GM12875 (cell line): ENCODE measurements around the gene SPTLC2.
A peak's percentile ranks its signal among the peaks of the same experiment; 100 is the strongest.
"Not testable (repeated sequence)": the region's sequence is repeated elsewhere in the genome, so short reads cannot be mapped to it uniquely, and the experiment has no call there.

Source experiments
- H3K4me3 ChIP-seq: one replicate; pipeline ENCODE4 v1.5.1; 2011; ENCODE audit warnings: low read depth, low read length, control low read depth
- CTCF ChIP-seq: IDR thresholded peaks from 2 replicates; pipeline ENCODE4 v1.5.1; 2011; ENCODE audit warnings: low read depth, mild to moderate bottlenecking, control low read depth, inconsistent platforms, low read length, moderate library complexity, borderline replicate concordance; ENCODE audit not compliant: insufficient read depth

Gene SPTLC2

GRCh38 chr14:77616454-77617229 lies at the start of gene SPTLC2:
SPTLC2 (minus strand) TSS chr14:77616637; CDS start chr14:77616579, 58 bp downstream.
- peak within 1 kb of the TSS; percentile 83 for H3K4me3 ChIP-seq

GRCh38 chr14:77663293-77663692 lies 46.9 kb upstream of the SPTLC2 start:
- TF ChIP-seq CTCF = no peak
- no peak overlapping the region for H3K4me3 ChIP-seq

More at GRCh38 chr14:77616454-77617229, at the start of gene SPTLC2:
- 0 out of 2 replicates have a peak, but pooled peaks have one; percentile 21 for TF ChIP-seq CTCF

GRCh38 chr14:77661562-77661961 lies 45.1 kb upstream of the SPTLC2 start:
- H3K4me3 ChIP-seq = not testable (repeated sequence)

- TF ChIP-seq CTCF = no peak
- H3K4me3 ChIP-seq = no peak overlapping the region
Measured at GRCh38 chr14:77660754-77661153, 44.3 kb upstream of the SPTLC2 start.

GRCh38 chr14:77659831-77660230 lies 43.4 kb upstream of the SPTLC2 start:
- TF ChIP-seq CTCF = no peak
- H3K4me3 ChIP-seq = no peak overlapping the region

- no peak overlapping the region for H3K4me3 ChIP-seq
- no peak for TF ChIP-seq CTCF
Measured at GRCh38 chr14:77657280-77657679, 40.8 kb upstream of the SPTLC2 start.

GRCh38 chr14:77654001-77654441 lies 37.6 kb upstream of the SPTLC2 start:
- H3K4me3 ChIP-seq = no peak overlapping the region
- no peak for TF ChIP-seq CTCF
